GM12873 (cell line): ENCODE results near the gene TRMT44.

ENCODE experiments used
- CTCF ChIP-seq: IDR thresholded peaks from 2 replicates; pipeline ENCODE4 v1.5.1; 2012; ENCODE audit warnings: low read depth, mild to moderate bottlenecking, moderate library complexity, low read length, control low read depth; ENCODE audit not compliant: insufficient read depth; ENCODE audit errors: missing control alignments

The TRMT44 gene

GRCh38 chr4:8414377-8414776, 26.2 kb upstream of the TRMT44 start:
- TF ChIP-seq CTCF: no peak

GRCh38 chr4:8417071-8417614, 23.4 kb upstream of the TRMT44 start:
- TF ChIP-seq CTCF: no peak

GRCh38 chr4:8419222-8420041, 21.1 kb upstream of the TRMT44 start:
- no peak for TF ChIP-seq CTCF

- TF ChIP-seq CTCF: no peak
Measured at GRCh38 chr4:8422327-8422726, 18.2 kb upstream of the TRMT44 start.

GRCh38 chr4:8422786-8423185, 17.8 kb upstream of the TRMT44 start:
- no peak for TF ChIP-seq CTCF

- no peak for TF ChIP-seq CTCF
Measured at GRCh38 chr4:8427262-8427661, 13.3 kb upstream of the TRMT44 start.

GRCh38 chr4:8427761-8428287, 12.8 kb upstream of the TRMT44 start:
- no peak for TF ChIP-seq CTCF
